ENCODE data around the gene FPR3.

The FPR3 gene

GRCh38 chr19:51807111-51807701, 12.2 kb downstream of the FPR3 start:
- DNase-seq (ENCODE audit: low spot score), result no peak

DNA sequence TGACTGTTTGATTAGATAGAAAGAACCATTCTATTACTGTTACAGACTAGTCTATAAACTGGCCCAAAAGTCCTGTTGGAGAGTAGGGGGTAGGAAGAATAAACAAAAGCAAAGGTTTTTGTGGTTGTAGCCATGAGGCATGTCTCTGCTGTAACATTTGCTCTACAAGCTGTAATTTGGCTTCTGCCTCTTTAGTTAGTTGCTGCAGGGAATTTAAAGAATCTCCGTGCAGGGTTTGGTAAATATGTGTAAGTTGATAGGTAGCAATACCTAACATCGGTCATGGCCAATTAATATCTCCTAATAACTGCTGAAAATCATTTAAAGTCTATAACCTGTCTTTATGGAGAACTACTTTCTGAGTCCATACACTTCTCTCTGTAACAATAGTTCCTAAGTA, 13.0 kb downstream of the FPR3 start:
- no peak for DNase-seq (ENCODE audit: low spot score)

GRCh38 chr19:51808333-51808986, 13.5 kb downstream of the FPR3 start:
- DNase-seq (ENCODE audit: low spot score), result no peak

- no peak for DNase-seq (ENCODE audit: low spot score)
These were observed 14.8 kb downstream of the FPR3 start for GRCh38 chr19:51809787-51810186.

DNA sequence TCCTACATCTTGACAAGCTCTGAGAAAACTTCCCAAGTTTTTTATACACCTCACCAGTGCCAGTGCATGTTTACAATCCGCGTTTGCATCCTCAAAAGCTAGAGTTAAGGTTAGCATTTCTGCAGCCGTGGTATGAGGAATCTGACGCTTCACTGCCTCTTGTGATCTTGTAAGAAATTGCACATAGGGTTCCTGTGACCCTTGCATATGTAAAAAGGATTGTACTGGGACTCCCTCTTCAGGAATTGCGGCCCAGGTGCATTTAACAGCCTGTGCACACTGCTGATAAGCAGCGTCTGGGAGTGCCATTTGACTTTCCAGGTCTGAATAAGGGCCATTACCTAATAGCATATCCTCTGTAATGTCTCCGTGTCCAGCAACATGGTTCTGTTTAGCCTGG, 15.3 kb downstream of the FPR3 start:
- no peak for DNase-seq (ENCODE audit: low spot score)

DNA sequence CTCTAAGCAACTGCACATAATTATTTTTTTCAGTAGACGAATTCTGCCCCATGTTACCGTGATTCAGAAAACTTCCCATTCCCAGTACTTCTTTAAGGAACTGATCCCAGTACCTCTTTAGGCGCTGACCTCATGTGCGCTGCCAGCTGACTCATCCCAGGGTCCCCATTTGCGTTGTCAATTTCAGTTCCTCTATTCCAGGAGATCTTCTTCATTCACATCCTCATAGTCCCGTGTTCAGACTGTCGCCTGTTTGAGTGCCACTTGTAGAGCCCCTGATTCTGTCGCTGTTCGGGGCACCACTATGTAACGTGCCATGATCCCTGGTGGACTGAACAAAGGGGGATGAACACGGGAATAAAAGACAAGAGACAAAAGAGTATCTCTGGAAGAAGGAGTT, 16.4 kb downstream of the FPR3 start:
- DNase-seq (ENCODE audit: low spot score), result no peak

DNA sequence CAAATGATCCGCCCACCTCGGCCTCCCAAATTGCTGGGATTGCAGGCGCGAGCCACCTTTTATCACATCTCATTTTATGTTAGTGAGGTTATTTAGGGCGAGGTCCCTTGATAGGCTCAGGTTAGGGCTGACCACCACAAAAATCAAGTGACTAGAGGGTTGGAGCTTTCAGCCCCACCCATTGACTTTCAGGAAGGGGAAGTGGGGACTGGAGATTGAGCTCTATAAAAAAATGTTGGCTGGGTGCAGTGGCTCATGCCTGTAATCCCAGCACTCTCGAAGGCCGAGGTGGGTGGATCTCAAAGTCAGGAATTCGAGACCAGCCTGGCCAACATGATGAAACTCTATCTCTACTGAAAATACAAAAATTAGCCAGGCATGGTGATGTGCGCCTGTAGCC, 20.1 kb downstream of the FPR3 start:
- no peak for DNase-seq (ENCODE audit: low spot score)

DNA sequence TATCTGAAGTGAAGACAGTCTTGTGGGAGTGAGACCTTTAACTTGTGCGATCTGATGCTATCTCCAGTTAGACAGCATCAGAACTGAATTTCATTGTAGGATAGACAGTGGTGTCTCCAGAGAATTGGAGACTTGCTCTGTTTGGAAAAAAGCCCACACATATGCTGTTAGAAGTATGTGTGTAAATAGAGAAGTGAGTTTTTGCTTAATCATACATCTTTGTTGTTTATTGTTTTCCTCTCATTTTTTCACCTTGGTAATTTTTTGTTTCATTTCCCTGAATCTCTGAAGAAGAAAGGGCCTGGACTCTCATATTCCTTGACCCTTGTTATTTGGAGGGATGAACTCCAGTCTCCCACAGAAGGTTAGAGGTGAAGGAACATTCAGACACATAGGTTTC, 21.8 kb downstream of the FPR3 start:
- DNase-seq (ENCODE audit: low spot score), result no peak

DNA sequence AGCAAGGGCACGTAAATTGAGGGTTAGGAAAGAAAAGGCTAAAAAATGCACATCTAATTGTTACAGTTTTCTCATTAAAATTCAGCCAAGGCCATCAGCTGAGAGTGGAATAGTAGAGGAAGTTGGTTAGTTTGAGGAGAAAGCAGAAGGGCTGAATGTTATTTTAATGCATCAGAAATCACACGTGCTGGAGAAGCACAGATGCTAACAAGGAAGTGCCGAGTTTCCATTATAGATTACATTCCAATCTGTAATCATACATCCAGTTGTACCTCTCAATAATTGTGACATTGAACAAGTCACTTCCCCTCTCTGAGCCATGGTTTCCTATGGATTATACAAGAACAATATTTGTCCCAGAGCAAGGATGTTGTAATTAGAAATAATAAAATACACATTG, 25.1 kb downstream of the FPR3 start:
- DNase-seq (ENCODE audit: low spot score), result no peak

GRCh38 chr19:51820831-51821446, 26.0 kb downstream of the FPR3 start:
- DNase-seq (ENCODE audit: low spot score), result no peak

DNA sequence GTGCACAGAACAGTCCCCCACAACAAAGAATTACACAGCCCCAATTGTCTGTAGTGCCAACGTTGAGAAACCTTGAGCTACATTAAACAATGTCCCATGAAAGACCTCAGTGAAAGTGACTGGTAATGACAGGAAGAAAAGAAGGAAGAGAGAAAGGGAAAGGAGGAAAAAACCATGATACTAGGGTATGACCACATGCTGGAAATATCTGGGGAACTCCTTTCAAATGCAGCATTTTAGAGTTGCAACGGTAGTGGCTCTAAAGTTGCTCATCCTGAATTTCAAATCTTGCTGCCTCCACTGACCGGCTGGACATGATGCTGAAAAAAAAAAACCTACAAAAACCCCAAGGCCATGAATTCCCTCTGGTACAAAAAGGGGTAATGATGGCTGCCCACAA, 26.5 kb downstream of the FPR3 start:
- no peak for DNase-seq (ENCODE audit: low spot score)

- no peak for DNase-seq (ENCODE audit: low spot score)
These were observed 27.0 kb downstream of the FPR3 start for GRCh38 chr19:51821921-51822320.

- DNase-seq (ENCODE audit: low spot score), result no peak
These were observed 27.4 kb downstream of the FPR3 start for GRCh38 chr19:51822325-51822724.

GRCh38 chr19:51822946-51823345, 28.0 kb downstream of the FPR3 start:
- DNase-seq (ENCODE audit: low spot score), result no peak

DNA sequence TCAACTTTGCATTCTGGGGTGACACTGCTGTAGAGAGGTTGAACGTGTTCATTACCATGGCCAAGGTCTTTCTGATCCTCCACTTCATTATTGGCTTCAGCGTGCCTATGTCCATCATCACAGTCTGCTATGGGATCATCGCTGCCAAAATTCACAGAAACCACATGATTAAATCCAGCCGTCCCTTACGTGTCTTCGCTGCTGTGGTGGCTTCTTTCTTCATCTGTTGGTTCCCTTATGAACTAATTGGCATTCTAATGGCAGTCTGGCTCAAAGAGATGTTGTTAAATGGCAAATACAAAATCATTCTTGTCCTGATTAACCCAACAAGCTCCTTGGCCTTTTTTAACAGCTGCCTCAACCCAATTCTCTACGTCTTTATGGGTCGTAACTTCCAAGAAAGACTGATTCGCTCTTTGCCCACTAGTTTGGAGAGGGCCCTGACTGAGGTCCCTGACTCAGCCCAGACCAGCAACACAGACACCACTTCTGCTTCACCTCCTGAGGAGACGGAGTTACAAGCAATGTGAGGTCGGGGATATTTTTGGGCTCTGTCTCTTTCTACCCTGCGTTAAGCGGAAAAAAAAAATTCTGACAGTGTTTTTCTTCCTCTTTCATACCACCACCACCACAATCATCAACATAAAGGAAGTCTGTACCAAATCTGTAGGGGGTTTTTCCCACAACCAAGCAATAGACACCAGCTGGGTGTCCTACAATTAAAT, 29.5 kb downstream of the FPR3 start:
- DNase-seq (ENCODE audit: low spot score), result no peak

DNA sequence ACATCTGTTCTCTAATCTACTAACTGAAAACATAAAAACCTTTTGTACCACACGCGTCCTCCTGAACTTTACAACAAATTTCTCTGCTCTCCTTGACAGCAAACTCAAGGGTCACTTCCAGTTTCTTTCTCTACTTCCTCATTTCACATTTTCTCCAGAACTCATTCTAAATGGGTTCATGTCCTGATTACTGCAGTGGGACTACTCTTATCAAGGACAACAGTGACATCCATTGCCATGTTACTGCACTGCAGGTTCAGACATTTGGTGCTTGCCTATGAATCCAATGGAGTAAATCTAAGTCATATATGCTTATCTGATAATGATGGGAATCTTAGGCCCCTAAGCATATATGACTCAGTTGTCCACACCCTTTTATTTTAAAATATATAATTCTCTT, 35.3 kb downstream of the FPR3 start:
- DNase-seq (ENCODE audit: low spot score), result no peak

- no peak for DNase-seq (ENCODE audit: low spot score)
These were observed 42.2 kb downstream of the FPR3 start for GRCh38 chr19:51837145-51837544.

DNA sequence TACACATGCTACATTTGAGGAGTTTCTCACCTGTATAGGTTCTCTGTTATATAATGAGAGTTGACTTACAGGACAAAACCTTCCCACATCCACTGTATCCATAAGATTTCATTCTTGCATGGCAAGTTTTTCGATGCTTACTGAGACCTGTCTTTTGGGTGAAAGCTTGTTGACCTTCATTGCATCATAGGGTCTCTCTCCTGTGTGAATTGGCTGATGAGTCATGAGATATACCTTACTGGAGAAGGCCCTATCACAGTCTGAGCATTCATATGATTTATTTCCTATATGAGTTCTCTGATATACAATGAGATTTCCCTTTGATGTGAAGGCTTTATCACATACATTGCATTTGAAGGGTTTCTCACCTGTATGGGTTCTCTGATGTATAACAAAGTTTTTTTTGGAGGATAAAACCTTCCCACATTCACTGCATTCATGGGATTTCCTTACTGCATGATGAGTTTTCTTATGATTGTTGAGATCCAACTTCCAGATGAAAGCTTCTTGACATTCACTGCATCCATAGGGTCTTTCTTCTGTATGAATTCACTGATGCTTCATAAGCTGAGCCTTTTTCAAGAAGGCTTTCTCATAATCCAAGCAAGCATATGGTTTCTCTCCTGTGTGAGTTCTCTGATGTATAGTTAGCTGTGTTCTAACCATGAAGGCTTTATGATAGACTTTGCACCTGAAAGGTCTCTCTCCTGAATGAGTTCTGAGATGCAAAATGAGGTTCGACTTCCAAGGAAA, 67.1 kb downstream of the FPR3 start:
- no peak for DNase-seq (ENCODE audit: low spot score)

DNA sequence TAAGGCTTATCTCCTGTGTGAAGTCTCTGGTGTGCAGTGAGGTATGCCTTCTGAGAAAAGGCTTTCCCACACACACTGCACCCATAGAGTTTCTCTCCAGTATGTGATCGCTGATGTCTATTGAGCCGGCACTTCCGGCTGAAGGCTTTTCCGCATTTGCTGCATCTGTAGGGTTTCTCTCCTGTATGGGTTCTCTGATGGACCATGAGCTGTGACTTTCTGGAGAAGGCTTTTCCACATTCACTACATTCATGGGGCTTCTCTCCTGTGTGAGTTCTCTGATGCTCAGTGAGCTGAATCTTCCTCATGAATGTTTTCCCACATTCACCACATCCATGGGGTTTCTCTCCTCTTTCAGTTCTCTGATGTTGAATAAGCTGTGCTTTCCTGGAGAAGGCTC, 78.1 kb downstream of the FPR3 start:
- DNase-seq (ENCODE audit: low spot score), result no peak
